Erythroblast (primary cell): Measurements from ENCODE around the gene CCNE1.
"Not testable (repeated sequence)": the region's sequence is repeated elsewhere in the genome, so short reads cannot be mapped to it uniquely, and the experiment has no call there.

ENCODE experiments used
- GATA1 ChIP-seq: IDR thresholded peaks from 2 replicates; pipeline ENCODE4 v1.6.1; 2011; ENCODE audit warnings: low read depth, mild to moderate bottlenecking, control low read depth, low read length, moderate library complexity
- POLR2A ChIP-seq: IDR thresholded peaks from 2 replicates; pipeline ENCODE4 v1.6.1; 2011; ENCODE audit warnings: mild to moderate bottlenecking, low read length

GRCh38 chr19:29803951-29804350 lies 7.8 kb upstream of the CCNE1 start:
- not testable (repeated sequence) for TF ChIP-seq POLR2A, GATA1
